RWPE1 (cell line): ENCODE results near the gene ZNF764.

ENCODE experiments used
- CTCF ChIA-PET: fragments of 350-600 bp; sonication (Branson Sonifier 250); formaldehyde crosslinking; extraction: SDS; loops from one replicate; lab custom pipeline; 2021; lab: Yijun Ruan, JAX
- POLR2A ChIA-PET: fragments of 400-600 bp; formaldehyde crosslinking; extraction: SDS; loops from one replicate; lab custom pipeline; 2020; ENCODE audit warnings: antibody characterized with exemption; ENCODE audit not compliant: low non-redundant PET; lab: Yijun Ruan, JAX
- DNase-seq: peaks from one replicate; pipeline ENCODE4 v3.0.0; 2012; ENCODE audit warnings: low spot score
- H3K27ac ChIP-seq: fragments of 450-650 bp; 2 replicates; pipeline ENCODE4 v1.5.1; 2017
- CTCF ChIP-seq: fragments of 450-650 bp; conservative IDR thresholded peaks from 2 replicates; pipeline ENCODE4 v1.5.1; 2017; ENCODE audit warnings: low read depth, mild to moderate bottlenecking

ZNF764 gene

DNA sequence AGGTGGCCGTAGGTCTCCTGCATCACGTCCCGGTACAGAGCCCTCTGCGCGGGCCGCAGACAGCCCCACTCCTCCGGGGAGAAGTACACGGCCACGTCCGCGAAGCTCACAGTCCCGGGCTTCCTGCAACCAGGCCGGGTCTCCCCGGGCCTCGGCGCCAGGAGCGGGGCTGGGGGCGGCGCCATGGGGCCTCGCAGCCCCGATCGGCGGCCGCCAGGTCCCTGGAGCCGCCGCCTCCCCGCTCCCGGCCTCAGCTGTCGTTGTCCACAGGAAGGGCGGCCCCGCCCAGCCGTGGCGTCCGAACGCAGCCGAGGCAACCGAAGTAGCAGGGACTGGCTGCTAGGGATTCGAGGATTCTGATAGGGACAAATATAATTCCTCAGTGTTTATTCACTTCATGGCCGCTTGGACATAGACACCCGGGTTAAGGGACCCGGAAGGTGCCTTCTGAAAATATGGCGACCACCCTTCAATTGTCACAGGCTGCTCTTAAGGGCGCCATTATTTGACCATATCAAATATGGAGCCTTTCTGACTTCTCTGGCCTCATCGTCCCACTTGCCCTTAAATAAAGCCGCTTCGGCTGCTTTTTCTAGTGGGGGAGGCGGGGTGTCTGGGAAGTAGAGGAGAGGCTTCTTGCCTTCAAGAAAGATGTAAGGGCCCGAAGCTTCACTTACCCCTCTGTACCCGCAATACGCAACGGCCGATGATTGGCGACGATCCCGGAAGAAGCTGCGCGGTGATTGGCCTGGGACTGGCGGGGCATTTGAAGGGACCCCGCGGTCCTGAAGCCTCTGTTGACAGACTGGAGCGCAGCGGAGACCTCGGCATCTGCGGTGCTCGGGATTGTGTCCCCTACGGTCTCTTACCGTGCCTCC is 13.5 kb upstream of the ZNF764 start, which contains the start of gene ZNF688:
Gene ZNF688, minus strand, starts transcription at position 270 of the 878 bp plus-strand sequence. Its CDS starts 85 bp downstream, at position 185.
- POLR2A ChIA-PET: interaction anchor here (0.5 to 1.5 kb wide), 5 partner anchors 15 to 142 kb away, joined by 3 read pairs; partner anchors contain the start of gene DCTPP1
- DNase-seq: peak; percentile 87
- CTCF ChIA-PET: interaction anchor here (0.5 to 1.0 kb wide), 5 partner anchors 13 to 162 kb away, joined by 3 to 5 read pairs (median 3); partner anchors contain the start of gene ZNF764
- TF ChIP-seq CTCF: no peak
- peak within 1 kb of the TSS; percentile 95 for H3K27ac ChIP-seq

DNA sequence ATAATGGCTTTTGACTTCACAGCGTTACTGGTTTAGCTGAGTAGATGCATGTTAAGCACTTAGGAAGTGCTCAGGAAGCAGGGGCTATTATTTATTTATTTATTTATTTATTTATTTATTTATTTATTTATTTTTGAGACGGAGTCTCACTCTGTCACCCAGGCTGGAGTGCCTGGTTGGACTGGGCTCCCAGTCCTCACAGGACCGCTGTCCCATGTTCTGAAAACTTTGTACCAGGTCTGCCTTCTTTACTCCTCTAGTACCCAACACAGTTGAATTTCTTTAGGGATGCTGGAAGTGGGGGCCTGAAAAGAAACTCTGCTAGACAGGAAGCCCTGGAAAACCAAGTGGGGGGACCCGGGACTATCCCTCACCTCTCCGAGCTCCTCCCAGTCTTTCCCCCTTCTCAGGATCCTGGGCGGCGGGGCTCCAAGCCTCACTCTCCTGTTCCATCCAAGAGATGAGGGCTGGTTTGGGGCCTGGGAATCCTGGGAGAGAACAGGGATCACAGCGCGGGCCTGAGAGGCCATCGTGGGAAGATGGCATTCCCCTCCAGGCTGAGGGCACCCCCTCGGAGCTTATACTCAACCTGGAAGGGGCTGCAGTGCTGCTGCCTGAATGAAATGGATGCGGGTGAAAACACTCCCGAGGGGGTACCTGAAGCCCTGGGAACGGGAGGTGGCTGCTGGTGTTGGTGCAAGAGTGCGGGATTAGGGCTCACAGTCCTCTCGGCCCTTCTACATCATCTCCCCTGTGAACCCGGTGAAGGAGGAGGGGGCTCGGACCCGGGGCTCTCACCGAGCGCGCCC is 12.7 kb upstream of the ZNF764 start:
- DNase-seq: no peak
- ChIA-PET POLR2A (interaction anchor here (1.5 kb wide), 1 partner anchor 16 kb away, joined by 3 read pairs; no protein-coding TSS in a partner anchor), CTCF (interaction anchor here (0.6 to 1.0 kb wide), 4 partner anchors 12 to 233 kb away, joined by 3 to 5 read pairs (median 4); partner anchors contain the start of gene ZNF764)
- peak overlapping the region; percentile 95 for H3K27ac ChIP-seq
- TF ChIP-seq CTCF: no peak

DNA sequence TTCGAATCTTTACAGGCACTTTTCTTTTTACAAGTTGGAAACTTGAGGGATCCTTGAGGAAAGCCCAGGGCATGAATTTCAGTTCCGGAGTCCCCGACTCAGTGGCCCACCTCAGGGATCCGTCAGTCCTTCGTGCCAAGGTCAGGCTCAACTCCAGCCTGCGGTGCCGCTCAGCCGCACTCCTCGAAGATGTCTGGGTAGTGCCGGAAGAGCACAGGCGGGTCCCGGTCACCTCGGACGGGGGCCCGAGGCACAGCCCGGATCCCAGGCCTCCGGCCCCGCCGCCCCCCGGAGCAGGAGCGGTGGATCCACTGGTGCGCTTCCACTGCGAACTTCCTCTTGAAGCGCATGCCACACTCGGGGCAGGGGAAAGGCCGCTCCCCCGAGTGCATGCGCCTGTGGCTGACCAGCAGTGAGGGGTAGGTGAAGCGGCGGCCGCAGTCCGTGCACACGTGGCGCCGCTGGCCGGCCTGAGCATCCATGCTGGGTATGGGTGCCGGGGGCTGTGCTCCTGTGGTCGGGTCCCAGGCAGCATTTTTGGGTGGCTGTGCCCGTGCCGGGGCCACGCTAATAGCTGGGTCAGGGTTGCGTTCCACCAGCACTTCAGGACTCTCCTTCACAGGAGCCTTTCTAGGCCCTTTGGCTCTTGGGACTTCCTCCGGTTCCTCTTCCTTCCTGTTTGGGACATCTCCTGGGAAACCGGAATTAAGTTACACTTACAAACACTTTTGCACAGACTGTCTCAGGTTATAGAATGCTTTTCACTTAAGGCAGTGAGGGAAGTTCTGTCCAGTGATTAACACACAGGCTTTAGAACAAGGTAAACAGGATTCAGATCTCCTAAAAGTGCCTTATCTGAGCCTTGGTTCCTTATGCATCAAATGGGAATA is 11.8 kb upstream of the ZNF764 start:
- CTCF ChIA-PET: interaction anchor here (0.6 kb wide), 1 partner anchor 233 kb away, joined by 3 read pairs; no protein-coding TSS in a partner anchor
- POLR2A ChIA-PET: no interaction called here
- DNase-seq: no peak
- peak overlapping the region; percentile 95 for H3K27ac ChIP-seq
- no peak for TF ChIP-seq CTCF

DNA sequence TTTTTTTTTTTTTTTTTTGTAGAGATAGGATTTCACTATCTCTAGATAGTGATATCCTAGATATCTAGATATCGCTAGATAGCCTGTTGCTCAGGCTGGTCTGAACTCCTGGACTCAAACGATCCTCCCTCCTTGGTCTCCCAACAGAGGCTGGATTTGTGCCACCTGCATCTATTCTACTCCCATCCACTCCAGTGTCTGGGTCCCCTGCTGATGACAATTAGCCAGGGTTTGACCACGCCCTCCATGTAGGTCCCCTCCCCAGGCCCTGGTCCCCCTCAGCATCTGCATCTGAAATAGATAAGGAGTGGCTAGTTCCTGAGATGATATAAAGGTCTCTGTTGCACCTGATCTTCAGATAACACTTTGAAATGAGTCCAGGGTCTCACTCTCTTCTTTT is 11.1 kb upstream of the ZNF764 start:
- ChIA-PET POLR2A (no interaction called here), CTCF (no interaction called here)
- no peak for TF ChIP-seq CTCF
- DNase-seq: no peak
- H3K27ac ChIP-seq: peak overlapping the region; percentile 95

GRCh38 chr16:30567991-30568638 is 9.9 kb upstream of the ZNF764 start:
- CTCF ChIA-PET: no interaction called here
- POLR2A ChIA-PET: interaction anchor here (0.5 to 0.7 kb wide), 5 partner anchors 18 to 431 kb away, joined by 3 to 5 read pairs (median 3); partner anchors contain the start of gene ZNF785
- DNase-seq: peak; percentile 85
- peak overlapping the region; percentile 95 for H3K27ac ChIP-seq
- TF ChIP-seq CTCF: no peak
